Esophagus squamous epithelium (tissue), 4 donors: ENCODE results near the gene CAPN11.

Source experiments
- CTCF ChIP-seq, 6 experiments: fragments of 450-650 bp in 4 of 6; fragments of 200-600 bp in 2 of 6; sonication (generic) in 2 of 6; IDR thresholded peaks; one replicate each; pipeline ENCODE4 v1.5.1; 2016 to 2019; ENCODE audit warnings: antibody characterized with exemption in 6 of 6, mild to moderate bottlenecking in 4 of 6, moderate library complexity in 4 of 6
- POLR2A ChIP-seq, 4 donors: fragments of 450-650 bp; IDR thresholded peaks; one replicate each; pipeline ENCODE4 v1.6.1; 2017; ENCODE audit warnings: antibody characterized with exemption in 4 of 4, mild to moderate bottlenecking in 4 of 4, moderate library complexity in 3 of 4

DNA sequence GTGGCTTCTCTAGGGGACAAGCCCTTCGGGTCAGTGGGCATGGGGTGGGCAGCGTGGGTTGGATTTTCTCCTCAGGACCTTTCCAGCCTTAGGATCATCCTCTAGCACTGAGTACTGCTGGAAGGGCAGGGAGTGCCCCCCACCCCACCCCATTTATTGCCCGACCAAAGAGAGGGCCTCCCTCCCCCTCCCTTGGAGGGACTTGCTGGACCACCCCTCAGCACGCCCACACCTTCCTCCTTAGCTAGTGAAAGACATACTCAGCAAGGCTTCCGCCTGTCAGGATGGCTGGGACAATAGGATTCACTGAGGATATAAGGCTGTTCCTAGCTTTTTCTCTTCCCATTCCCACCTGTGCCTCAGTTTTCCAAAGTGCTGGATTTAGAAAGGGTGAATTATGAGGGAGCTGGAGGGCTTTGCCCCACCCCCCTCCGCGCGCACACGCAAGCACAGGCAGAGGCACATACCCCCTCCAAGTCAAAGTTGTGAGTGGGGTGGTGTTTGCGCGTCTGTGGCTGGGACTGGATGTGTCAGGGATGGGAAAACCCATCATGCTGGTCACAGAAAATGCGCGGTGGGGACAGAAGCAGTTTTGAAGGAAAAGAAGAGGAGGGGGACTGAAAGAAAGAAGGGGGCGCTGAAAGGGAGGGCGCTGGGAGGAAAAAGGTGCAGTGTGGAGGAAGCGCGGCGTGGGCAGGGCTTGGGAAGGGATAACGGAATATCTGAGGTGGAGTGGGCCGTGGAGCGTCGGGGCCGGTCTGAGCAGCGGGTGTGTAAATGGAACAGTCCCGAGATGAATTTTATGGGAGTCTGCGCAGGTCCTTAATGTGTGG, 64.1 kb downstream of the CAPN11 start:
- TF ChIP-seq CTCF (IDR thresholded peaks at IDR 0.05): no peak
- TF ChIP-seq POLR2A (IDR thresholded peaks at IDR 0.05): no peak
